GM06990 (cell line): Measurements from ENCODE around the gene KDM4B.
A peak's percentile ranks its signal among the peaks of the same experiment; 100 is the strongest.

Experiments used
- DNase-seq: peaks from one replicate; pipeline ENCODE4 v3.0.0-alpha.2; 2011; ENCODE audit not compliant: insufficient read length; ENCODE audit errors: extremely low read depth
- H3K27me3 ChIP-seq: replicated peaks from 2 replicates; pipeline ENCODE4 v1.6.0; 2011; ENCODE audit warnings: low read length; ENCODE audit not compliant: control insufficient read depth, insufficient read depth
- H3K36me3 ChIP-seq: 2 replicates; pipeline ENCODE4 v1.5.1; 2011; ENCODE audit warnings: low read length; ENCODE audit not compliant: control insufficient read depth, insufficient read depth
- H3K4me3 ChIP-seq: replicated peaks from 2 replicates; pipeline ENCODE4 v1.5.1; 2011; ENCODE audit warnings: low read depth, mild to moderate bottlenecking, control low read depth, low read length
- TF ChIP-seq, protein P1 (sequence below): IDR thresholded peaks from 2 replicates; pipeline ENCODE4 v1.5.1; 2011; ENCODE audit warnings: low read length, control low read depth, mild to moderate bottlenecking, inconsistent platforms; ENCODE audit not compliant: insufficient read depth, poor library complexity, severe bottlenecking

The KDM4B gene

GRCh38 chr19:5051619-5052018 lies 82.7 kb downstream of the KDM4B start:
- Histone ChIP-seq H3K4me3 (no peak overlapping the region), H3K27me3 (no peaks in the 10 kb centered on the region), H3K36me3 (peaks cover 7% of the 10 kb centered on the region)
- TF ChIP-seq, protein P1, sequence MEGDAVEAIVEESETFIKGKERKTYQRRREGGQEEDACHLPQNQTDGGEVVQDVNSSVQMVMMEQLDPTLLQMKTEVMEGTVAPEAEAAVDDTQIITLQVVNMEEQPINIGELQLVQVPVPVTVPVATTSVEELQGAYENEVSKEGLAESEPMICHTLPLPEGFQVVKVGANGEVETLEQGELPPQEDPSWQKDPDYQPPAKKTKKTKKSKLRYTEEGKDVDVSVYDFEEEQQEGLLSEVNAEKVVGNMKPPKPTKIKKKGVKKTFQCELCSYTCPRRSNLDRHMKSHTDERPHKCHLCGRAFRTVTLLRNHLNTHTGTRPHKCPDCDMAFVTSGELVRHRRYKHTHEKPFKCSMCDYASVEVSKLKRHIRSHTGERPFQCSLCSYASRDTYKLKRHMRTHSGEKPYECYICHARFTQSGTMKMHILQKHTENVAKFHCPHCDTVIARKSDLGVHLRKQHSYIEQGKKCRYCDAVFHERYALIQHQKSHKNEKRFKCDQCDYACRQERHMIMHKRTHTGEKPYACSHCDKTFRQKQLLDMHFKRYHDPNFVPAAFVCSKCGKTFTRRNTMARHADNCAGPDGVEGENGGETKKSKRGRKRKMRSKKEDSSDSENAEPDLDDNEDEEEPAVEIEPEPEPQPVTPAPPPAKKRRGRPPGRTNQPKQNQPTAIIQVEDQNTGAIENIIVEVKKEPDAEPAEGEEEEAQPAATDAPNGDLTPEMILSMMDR = no peak
- DNase-seq = no peak

- TF ChIP-seq, protein P1 = peak; percentile 35
- no peak for DNase-seq
Observed at GRCh38 chr19:5052515-5052914, 83.6 kb downstream of the KDM4B start.

DNA sequence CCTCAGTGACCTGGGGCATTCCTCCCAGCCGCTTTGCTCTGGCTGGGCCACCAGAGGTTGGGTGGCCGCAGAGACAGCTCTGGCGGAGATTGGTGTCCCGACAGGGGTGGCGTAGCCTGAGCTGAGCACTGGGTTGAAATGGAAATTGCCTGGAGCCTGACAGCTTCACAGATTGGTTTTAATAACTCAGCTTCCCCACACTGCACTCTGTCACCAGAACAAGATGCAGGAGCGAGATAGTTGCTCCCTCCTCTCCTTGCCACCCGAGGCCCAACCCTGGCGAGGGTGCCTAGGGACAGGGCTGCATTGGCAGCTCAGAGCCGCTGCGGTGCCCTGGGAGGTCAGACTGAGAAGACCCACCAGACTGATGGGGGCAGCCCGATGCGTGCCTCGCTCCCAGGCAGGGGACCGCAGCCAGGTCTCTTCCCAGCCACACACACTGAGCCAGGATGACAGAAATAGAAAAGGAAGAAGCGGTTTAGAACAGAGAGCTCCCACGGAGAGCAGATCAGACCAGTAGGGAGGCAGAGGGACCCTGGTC lies 84.1 kb downstream of the KDM4B start:
- TF ChIP-seq, protein P1 = no peak
- Histone ChIP-seq H3K4me3 (no peak overlapping the region), H3K36me3 (peaks cover 2% of the 10 kb centered on the region), H3K27me3 (no peaks in the 10 kb centered on the region)
- no peak for DNase-seq

More at GRCh38 chr19:5052515-5052914, 83.6 kb downstream of the KDM4B start:
- peaks cover 7% of the 10 kb centered on the region for H3K36me3 ChIP-seq
- H3K27me3 ChIP-seq = no peaks in the 10 kb centered on the region
- no peak overlapping the region for H3K4me3 ChIP-seq

DNA sequence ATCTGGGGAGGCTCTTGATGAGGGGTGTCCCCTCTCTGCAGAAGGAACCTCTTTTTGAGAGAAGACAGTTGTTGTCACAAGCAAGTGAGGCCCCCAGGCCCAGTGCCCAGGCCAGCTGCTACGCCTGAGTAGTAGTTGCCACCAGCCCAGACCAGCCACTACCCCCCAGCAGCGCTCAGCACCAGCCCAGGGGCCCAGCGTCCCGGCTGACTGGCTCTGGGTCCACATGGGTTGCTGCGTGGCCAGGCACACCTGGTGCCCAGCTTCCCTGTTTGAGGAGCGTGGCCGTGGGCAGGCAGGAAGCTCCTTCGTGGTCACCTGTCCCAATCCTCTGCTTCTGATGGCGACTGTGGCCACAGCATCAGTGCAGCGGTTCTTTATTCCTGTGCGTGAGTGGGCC lies 84.7 kb downstream of the KDM4B start:
- TF ChIP-seq, protein P1 = no peak
- Histone ChIP-seq H3K36me3 (no peaks in the 10 kb centered on the region; the same call in none of the 2 replicates), H3K27me3 (no peaks in the 10 kb centered on the region), H3K4me3 (no peak overlapping the region)
- no peak for DNase-seq

GRCh38 chr19:5054551-5055456 lies 85.9 kb downstream of the KDM4B start:
- Histone ChIP-seq H3K27me3 (no peaks in the 10 kb centered on the region), H3K36me3 (no peaks in the 10 kb centered on the region; the same call in none of the 2 replicates), H3K4me3 (no peak overlapping the region)
- no peak for DNase-seq
- TF ChIP-seq, protein P1 = no peak
